GM12891 (cell line): Measurements from ENCODE around the gene SLC39A5.

ENCODE experiments used
- POLR2A ChIP-seq: IDR thresholded peaks from 2 replicates; pipeline ENCODE4 v1.6.1; 2011; ENCODE audit warnings: low read depth, low read length, control low read depth
- POLR2AphosphoS5 ChIP-seq: IDR thresholded peaks from 2 replicates; pipeline ENCODE4 v1.6.1; 2011; ENCODE audit warnings: low read depth, low read length, control low read depth
- SPI1 ChIP-seq: IDR thresholded peaks from 2 replicates; pipeline ENCODE4 v1.6.1; 2011; ENCODE audit warnings: low read depth, low read length, control low read depth
- TAF1 ChIP-seq: IDR thresholded peaks from 2 replicates; pipeline ENCODE4 v1.6.1; 2011; ENCODE audit warnings: low read depth, low read length, control low read depth

- TF ChIP-seq POLR2A = no peak
- TF ChIP-seq SPI1 = no peak
- no peak for TF ChIP-seq POLR2AphosphoS5
- no peak for TF ChIP-seq TAF1
Observed at GRCh38 chr12:56186957-56187356, 42.9 kb upstream of the SLC39A5 start.
